ENCODE data around the gene VRK3.

Gene VRK3

DNA sequence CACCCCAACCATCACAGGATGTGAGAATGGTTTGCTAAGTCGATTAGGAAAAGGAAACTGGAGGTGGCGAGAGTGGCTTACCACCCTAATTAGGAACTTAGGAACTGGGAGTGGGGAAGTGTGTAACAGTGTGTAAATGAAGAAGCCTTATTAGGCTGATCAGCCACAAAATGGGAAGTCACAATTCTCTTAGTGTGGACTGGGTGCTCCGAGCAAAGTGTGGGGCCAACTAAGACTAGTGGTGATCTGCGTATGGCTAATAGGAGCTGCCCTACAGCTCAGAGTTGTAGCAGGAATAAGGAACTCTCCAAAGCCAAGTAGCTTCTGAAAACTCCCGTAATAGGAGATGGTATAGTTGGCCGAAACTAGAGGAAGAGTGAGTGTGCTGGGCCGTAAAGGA lies 71.8 kb downstream of the VRK3 start:
- no peak for DNase-seq (ENCODE audit: low spot score)

DNA sequence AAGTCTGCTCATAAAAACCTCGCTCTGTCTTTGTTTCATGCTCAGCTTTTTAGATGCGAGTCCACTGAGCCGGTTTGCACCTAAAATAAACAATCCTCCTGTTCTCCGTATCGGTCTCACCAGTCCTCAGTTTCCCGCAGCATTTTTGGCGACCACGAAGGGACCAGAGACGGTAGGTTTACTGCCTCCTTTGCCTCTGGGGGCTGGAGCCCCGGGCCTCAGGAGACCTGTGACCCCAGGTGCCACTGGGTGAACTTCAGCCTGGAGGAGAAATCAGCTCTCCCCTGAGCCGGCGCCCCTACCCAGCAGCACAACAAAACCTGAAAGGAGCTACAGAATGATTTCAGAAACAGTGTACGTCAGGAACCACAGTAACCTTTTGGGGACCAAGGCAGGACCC lies 72.3 kb downstream of the VRK3 start:
- TF ChIP-seq, protein P1, sequence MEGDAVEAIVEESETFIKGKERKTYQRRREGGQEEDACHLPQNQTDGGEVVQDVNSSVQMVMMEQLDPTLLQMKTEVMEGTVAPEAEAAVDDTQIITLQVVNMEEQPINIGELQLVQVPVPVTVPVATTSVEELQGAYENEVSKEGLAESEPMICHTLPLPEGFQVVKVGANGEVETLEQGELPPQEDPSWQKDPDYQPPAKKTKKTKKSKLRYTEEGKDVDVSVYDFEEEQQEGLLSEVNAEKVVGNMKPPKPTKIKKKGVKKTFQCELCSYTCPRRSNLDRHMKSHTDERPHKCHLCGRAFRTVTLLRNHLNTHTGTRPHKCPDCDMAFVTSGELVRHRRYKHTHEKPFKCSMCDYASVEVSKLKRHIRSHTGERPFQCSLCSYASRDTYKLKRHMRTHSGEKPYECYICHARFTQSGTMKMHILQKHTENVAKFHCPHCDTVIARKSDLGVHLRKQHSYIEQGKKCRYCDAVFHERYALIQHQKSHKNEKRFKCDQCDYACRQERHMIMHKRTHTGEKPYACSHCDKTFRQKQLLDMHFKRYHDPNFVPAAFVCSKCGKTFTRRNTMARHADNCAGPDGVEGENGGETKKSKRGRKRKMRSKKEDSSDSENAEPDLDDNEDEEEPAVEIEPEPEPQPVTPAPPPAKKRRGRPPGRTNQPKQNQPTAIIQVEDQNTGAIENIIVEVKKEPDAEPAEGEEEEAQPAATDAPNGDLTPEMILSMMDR (IDR thresholded peaks at IDR 0.05; ENCODE audit: extremely low read depth, missing control alignments), result no peak
- no peak for DNase-seq (ENCODE audit: low spot score)

More for the DNA sequence above, 71.8 kb downstream of the VRK3 start:
- TF ChIP-seq, protein P1 (IDR thresholded peaks at IDR 0.05; ENCODE audit: extremely low read depth, missing control alignments), result no peak

DNA sequence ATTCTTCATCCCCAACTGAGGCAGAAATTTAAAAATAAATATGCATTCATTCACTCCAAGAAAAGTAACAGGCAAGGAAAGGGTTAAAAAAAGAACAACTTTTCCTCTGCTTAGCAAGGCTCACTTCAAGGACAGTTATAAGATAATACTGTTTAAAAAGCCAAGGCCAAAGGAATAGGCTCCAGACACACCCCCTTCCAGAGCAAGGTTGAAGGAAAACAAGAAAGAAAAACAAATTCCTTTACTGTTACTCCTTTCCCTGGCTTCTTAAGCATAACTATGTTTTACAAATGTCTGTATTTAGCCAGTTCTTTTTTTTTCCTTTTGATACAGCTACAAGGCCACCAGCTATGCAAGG lies 72.7 kb downstream of the VRK3 start:
- TF ChIP-seq, protein P1 (IDR thresholded peaks at IDR 0.05; ENCODE audit: extremely low read depth, missing control alignments), result no peak
- no peak for DNase-seq (ENCODE audit: low spot score)

DNA sequence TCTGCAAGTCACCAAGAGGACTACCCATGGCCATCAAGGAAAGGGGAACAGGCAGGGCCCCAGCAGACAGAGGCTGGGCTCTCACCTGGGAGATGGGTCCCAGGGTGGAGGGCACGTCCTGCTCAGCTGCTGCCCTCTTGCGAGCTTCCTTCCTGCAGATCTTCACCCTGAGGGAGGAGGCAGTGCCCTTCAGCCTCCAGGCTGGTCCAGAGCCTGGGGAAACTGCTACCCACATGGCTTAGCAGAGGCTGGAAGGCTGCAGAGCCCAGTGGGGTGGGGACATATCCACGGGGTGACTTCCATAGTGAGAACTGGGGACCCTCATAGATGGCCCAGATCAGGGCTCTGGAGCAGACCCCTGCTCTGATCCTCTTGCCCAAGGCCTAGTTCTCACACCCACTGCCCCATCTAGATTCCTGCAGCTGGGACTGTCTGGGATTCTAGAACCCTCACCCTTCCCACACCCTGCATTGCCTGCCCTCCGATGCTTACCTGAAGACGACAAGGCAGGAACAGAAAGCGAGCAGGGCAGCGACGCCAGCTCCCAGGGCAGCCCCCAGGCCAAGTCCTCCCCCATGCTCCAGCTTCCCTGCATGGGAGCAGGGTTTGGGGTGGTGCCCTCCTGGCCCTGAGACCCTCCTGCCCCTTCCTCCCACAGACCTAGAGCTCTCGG lies 73.2 kb downstream of the VRK3 start:
- TF ChIP-seq, protein P1 (IDR thresholded peaks at IDR 0.05; ENCODE audit: extremely low read depth, missing control alignments), result no peak
- no peak for DNase-seq (ENCODE audit: low spot score)

DNA sequence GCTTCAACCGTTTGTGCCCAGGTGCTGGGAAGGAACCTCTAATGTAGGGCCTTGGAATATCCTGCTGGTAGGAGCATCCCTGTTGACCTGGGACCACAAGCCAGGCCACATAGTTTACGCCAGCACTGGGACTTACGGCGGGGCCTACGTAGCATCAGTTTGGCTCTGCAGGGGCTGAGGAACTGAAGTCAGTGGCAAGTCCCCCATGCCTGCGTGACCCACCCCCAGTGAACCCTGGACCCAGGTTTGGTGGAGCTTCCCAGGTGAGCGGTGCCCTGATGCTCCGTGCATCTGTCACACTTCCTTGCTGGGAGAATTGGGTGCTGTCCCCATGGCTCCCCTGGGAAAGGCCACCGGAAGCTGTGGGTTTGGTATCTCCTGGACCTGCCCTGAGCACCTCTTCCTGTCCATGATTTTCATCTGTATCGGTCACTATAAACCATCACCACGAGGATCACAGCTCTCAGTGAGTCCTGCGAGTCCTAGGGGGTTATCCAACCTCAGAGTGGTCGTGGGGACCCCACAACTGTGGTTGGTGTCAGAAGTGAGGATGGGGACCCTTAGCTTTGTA lies 74.1 kb downstream of the VRK3 start:
- DNase-seq (ENCODE audit: low spot score), result no peak

DNA sequence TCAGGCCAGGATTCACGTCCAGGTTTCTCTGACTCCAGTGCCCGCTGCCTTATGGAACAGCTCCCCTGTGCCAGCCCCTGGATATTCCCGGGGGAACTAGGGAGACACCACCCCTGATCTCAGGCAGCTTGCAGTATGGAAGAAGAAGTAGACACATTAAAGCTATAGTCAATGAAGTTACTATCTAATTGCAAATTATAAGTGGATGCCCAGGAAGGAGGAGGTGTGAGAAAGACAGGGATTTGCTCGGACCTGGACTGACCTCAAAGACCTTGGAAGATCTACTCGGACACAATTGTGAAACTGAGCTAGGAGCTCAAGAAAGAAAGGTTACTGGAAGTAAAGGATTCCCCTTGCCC lies 74.6 kb downstream of the VRK3 start:
- DNase-seq (ENCODE audit: low spot score), result no peak
- TF ChIP-seq, protein P1 (IDR thresholded peaks at IDR 0.05; ENCODE audit: extremely low read depth, missing control alignments), result no peak

More for the DNA sequence above, 74.1 kb downstream of the VRK3 start:
- TF ChIP-seq, protein P1 (IDR thresholded peaks at IDR 0.05; ENCODE audit: extremely low read depth, missing control alignments), result no peak

DNA sequence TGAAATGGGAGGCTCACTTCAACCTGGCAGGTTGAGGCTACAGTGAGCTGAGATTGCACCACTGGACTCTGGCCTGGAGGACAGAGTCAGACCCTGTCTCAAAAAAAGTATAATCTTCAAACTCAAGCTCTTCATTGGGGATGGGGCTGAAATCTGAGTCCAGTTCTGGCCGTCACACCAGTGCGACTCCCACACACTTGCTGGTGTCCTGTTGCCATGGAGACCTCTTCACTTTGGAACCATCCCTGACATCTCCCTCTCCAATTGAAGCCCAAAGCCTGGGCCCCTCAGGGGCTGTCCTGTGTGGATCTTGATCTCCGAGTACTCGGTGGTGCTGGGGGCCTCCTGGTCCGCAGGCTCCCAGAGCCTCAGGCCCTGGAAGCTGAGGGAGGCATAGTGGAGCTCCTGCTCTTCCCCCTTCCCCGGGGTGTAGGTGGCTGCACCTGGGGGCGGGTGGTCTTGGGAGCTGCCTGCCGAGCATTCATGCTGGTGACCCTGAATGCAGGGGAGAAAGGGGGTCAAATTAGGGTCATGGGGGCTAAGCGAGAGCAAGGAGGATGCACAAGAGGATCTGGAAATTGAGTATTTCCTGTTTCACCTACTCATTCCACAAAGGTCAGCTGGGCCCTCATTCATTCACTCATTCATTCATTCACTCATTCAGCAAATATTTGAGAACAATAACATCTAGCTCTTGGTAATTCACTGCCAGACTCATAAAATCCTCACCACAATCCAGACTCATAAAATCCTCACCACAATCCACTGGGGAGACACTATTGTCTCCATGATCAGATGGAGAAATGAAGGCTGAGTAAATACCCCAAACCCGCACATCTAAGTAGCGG lies 75.2 kb downstream of the VRK3 start:
- DNase-seq (ENCODE audit: low spot score), result no peak
- TF ChIP-seq, protein P1 (IDR thresholded peaks at IDR 0.05; ENCODE audit: extremely low read depth, missing control alignments), result no peak
